Thyroid gland (tissue), 4 donors: ENCODE data around the gene LAMA1. TPM values are rescaled to one million over a fixed set of nuclear protein-coding genes. Genes with fewer than 3 reads are reported as not detected.

Experiments used
- DNase-seq, 2 donors: peaks; one replicate each; pipeline ENCODE4 v3.0.0-alpha.2; 2019
- H3K27ac ChIP-seq, 3 donors: fragments of 200-600 bp; sonication (generic); 1 replicate in 2 of 3; 2 replicates in 1 of 3; pipeline ENCODE4 v1.5.1; 2016 to 2019; ENCODE audit warnings: mild to moderate bottlenecking in 1 of 3, moderate library complexity in 1 of 3
- H3K27me3 ChIP-seq: fragments of 200-600 bp; sonication (generic); one replicate; pipeline ENCODE4 v1.5.1; 2019
- H3K36me3 ChIP-seq, 2 donors: fragments of 200-600 bp; sonication (generic); one replicate each; pipeline ENCODE4 v1.5.1; 2016 to 2019
- H3K4me1 ChIP-seq, 2 donors: fragments of 200-600 bp; sonication (generic); one replicate each; pipeline ENCODE4 v1.5.1; 2017 to 2019
- H3K4me3 ChIP-seq, 3 donors: fragments of 200-600 bp; sonication (generic); replicated peaks in 1 of 3; 1 replicate in 2 of 3; 2 replicates in 1 of 3; pipeline ENCODE4 v1.5.1; 2016; ENCODE audit warnings: mild to moderate bottlenecking in 1 of 3
- H3K9me3 ChIP-seq: fragments of 200-600 bp; sonication (generic); one replicate; pipeline ENCODE4 v1.5.1; 2017
- CTCF ChIP-seq, 6 experiments: fragments of 200-600 bp in 3 of 6; fragments of 450-650 bp in 3 of 6; sonication (generic) in 3 of 6; IDR thresholded peaks; one replicate each; pipeline ENCODE4 v1.5.1; 2016 to 2019; ENCODE audit warnings: antibody characterized with exemption in 6 of 6, mild to moderate bottlenecking in 2 of 6, inconsistent platforms in 1 of 6, moderate library complexity in 1 of 6
- POLR2A ChIP-seq, 2 donors: fragments of 450-650 bp; IDR thresholded peaks; one replicate each; pipeline ENCODE4 v1.6.1; 2017; ENCODE audit warnings: antibody characterized with exemption in 2 of 2, mild to moderate bottlenecking in 2 of 2, moderate library complexity in 1 of 2
- WGBS, 2 donors: methylation state at CpG; one replicate each; pipeline ENCODE4 v1.1.5; 2017; 5-methylcytosine and 5-hydroxymethylcytosine counted together
- intact Hi-C: fragments of 100-400 bp; cut with DNase I; formaldehyde crosslinking; loops from one replicate; pipeline ENCODE4 v1.15.1; 2023
- total RNA-seq, 4 donors: library from RNA; depleted of rRNA; stranded (reverse); fragments of >200 nt; gene quantifications; one replicate each; pipeline ENCODE4 v1.2.3, GENCODE V29; 2016

LAMA1 gene
- total RNA-seq, 4 donors from 2014 or later: 4.2 to 20.7 (median 15.2) TPM

- intact Hi-C loops: no loop called here
- no peak for TF ChIP-seq CTCF (IDR thresholded peaks at IDR 0.05)
- TF ChIP-seq POLR2A (IDR thresholded peaks at IDR 0.05): no peak
- Histone ChIP-seq H3K9me3 (no peaks in the 10 kb centered on the region), H3K27me3 (no peaks in the 10 kb centered on the region), H3K4me1 (peaks cover 6 to 11% of the 10 kb centered on the region in 2 donors), H3K36me3 (no peaks in the 10 kb centered on the region), H3K4me3 (no peak overlapping the region), H3K27ac (no peak overlapping the region)
- no peak for DNase-seq
- WGBS, 2 donors: 87 to 93% methylated on average over 9 of the region's 9 CpGs
Measured at GRCh38 chr18:7068871-7069590, 48.6 kb downstream of the LAMA1 start.

- TF ChIP-seq POLR2A (IDR thresholded peaks at IDR 0.05) (no peak), CTCF (IDR thresholded peaks at IDR 0.05) (no peak)
- intact Hi-C loops: no loop called here
- no peaks in the 10 kb centered on the region for H3K9me3 ChIP-seq
- no peak overlapping the region for H3K27ac ChIP-seq
- H3K27me3 ChIP-seq: no peaks in the 10 kb centered on the region
- 59 to 67% methylated on average over 4 of the region's 4 CpGs for WGBS, 2 donors
- H3K4me1 ChIP-seq: peaks cover 6 to 11% of the 10 kb centered on the region in 2 donors
- no peak for DNase-seq
- no peak overlapping the region for H3K4me3 ChIP-seq
- H3K36me3 ChIP-seq: no peaks in the 10 kb centered on the region
Measured at GRCh38 chr18:7066965-7067555, 50.5 kb downstream of the LAMA1 start.

- 93 to 95% methylated on average over 5 of the region's 5 CpGs for WGBS, 2 donors
- TF ChIP-seq POLR2A (IDR thresholded peaks at IDR 0.05) (no peak), CTCF (IDR thresholded peaks at IDR 0.05) (no peak)
Measured at GRCh38 chr18:7065736-7066135, 51.9 kb downstream of the LAMA1 start.

GRCh38 chr18:7064346-7064745 lies 53.3 kb downstream of the LAMA1 start:
- H3K36me3 ChIP-seq: no peaks in the 10 kb centered on the region
- H3K27ac ChIP-seq: no peak overlapping the region
- no peak for DNase-seq

More at GRCh38 chr18:7065736-7066135, 51.9 kb downstream of the LAMA1 start:
- intact Hi-C loops: no loop called here
- H3K27me3 ChIP-seq: no peaks in the 10 kb centered on the region
- H3K4me3 ChIP-seq: no peak overlapping the region
- no peak overlapping the region for H3K27ac ChIP-seq
- no peaks in the 10 kb centered on the region for H3K36me3 ChIP-seq
- H3K9me3 ChIP-seq: no peaks in the 10 kb centered on the region
- H3K4me1 ChIP-seq: peaks cover 6 to 11% of the 10 kb centered on the region in 2 donors
- no peak for DNase-seq

More at GRCh38 chr18:7064346-7064745, 53.3 kb downstream of the LAMA1 start:
- H3K4me1 ChIP-seq: peaks cover 6 to 17% of the 10 kb centered on the region in 2 donors
- no peak overlapping the region for H3K4me3 ChIP-seq
- no peaks in the 10 kb centered on the region for H3K27me3 ChIP-seq
- 62 to 67% methylated on average over 3 of the region's 3 CpGs for WGBS, 2 donors
- TF ChIP-seq CTCF (IDR thresholded peaks at IDR 0.05) (no peak), POLR2A (IDR thresholded peaks at IDR 0.05) (no peak)
- no peaks in the 10 kb centered on the region for H3K9me3 ChIP-seq
- intact Hi-C loops: no loop called here
